Fibroblast of pulmonary artery (primary cell): ENCODE measurements around the gene ACP5.
A peak's percentile ranks its signal among the peaks of the same experiment; 100 is the strongest.

Experiments used
- DNase-seq: peaks from one replicate; pipeline ENCODE4 v3.0.0-alpha.2; 2010; ENCODE audit warnings: low read depth
- H3K4me3 ChIP-seq: replicated peaks from 2 replicates; pipeline ENCODE4 v1.5.1; 2011; ENCODE audit warnings: low read depth, mild to moderate bottlenecking, control low read depth, low read length, moderate library complexity
- CTCF ChIP-seq: IDR thresholded peaks from 2 replicates; pipeline ENCODE4 v1.5.1; 2011; ENCODE audit warnings: mild to moderate bottlenecking, control low read depth, low read length, inconsistent platforms; ENCODE audit errors: missing control alignments

ACP5 gene

GRCh38 chr19:11530432-11530831 lies 47.0 kb downstream of the ACP5 start:
- no peak overlapping the region for H3K4me3 ChIP-seq
- peak; percentile 84 for DNase-seq
- TF ChIP-seq CTCF, result peak; percentile 27

- H3K4me3 ChIP-seq, result peak within 1 kb of the TSS; percentile 81
- no peak for TF ChIP-seq CTCF
- DNase-seq, result peak; percentile 99
These were observed 48.7 kb downstream of the ACP5 start, which contains the start of gene ECSIT for GRCh38 chr19:11528551-11529341. TSS of gene ECSIT (minus strand) at chr19:11529134. CDS start at chr19:11519170, 9,964 bp downstream.
